ENCODE data around the gene TTC24.

DNA sequence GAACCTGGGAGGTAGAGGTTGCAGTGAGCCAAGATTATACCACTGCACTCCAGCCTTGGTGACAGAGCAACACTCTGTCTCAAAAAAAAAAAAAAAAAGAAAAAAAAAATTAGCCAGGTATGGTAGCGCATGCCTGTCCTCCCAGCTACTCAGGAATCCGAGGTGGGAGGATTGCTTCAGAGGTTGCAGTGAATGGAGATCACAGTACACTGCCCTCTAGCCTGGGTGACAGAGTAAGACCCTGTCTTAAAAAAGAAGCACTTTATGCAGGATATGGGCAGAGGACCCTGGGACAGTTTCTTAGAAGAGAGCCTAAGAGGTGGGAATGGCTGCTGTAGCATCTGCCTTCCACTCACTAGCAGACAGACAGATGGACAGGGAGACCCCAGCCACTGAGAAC is 30.1 kb upstream of the TTC24 start:
- no peak for TF ChIP-seq TSHZ2 (CRISPR knock-in tag; IDR thresholded peaks at IDR 0.05)
- no peak for TF ChIP-seq GLIS3 (CRISPR knock-in tag; IDR thresholded peaks at IDR 0.05)
- TF ChIP-seq TOX (CRISPR knock-in tag; IDR thresholded peaks at IDR 0.05; ENCODE audit: borderline replicate concordance) = no peak
- TF ChIP-seq CSDC2 (CRISPR knock-in tag; IDR thresholded peaks at IDR 0.05) = no peak
- no peak for TF ChIP-seq PPARA (CRISPR knock-in tag; IDR thresholded peaks at IDR 0.05; ENCODE audit: borderline replicate concordance)
- TF ChIP-seq CREB5 (CRISPR knock-in tag; IDR thresholded peaks at IDR 0.05; ENCODE audit: low read depth) = no peak
- TF ChIP-seq ZFP3 (CRISPR knock-in tag; IDR thresholded peaks at IDR 0.05) = no peak
- TF ChIP-seq, protein P1, sequence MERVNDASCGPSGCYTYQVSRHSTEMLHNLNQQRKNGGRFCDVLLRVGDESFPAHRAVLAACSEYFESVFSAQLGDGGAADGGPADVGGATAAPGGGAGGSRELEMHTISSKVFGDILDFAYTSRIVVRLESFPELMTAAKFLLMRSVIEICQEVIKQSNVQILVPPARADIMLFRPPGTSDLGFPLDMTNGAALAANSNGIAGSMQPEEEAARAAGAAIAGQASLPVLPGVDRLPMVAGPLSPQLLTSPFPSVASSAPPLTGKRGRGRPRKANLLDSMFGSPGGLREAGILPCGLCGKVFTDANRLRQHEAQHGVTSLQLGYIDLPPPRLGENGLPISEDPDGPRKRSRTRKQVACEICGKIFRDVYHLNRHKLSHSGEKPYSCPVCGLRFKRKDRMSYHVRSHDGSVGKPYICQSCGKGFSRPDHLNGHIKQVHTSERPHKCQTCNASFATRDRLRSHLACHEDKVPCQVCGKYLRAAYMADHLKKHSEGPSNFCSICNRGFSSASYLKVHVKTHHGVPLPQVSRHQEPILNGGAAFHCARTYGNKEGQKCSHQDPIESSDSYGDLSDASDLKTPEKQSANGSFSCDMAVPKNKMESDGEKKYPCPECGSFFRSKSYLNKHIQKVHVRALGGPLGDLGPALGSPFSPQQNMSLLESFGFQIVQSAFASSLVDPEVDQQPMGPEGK (CRISPR knock-in tag; IDR thresholded peaks at IDR 0.05; ENCODE audit: borderline replicate concordance) = no peak
- TF ChIP-seq CSRNP3 (CRISPR knock-in tag; IDR thresholded peaks at IDR 0.05) = no peak
- TF ChIP-seq ZFP30 (CRISPR knock-in tag; IDR thresholded peaks at IDR 0.05) = no peak
- no peak for TF ChIP-seq ZNF70 (CRISPR knock-in tag; IDR thresholded peaks at IDR 0.05)
- no peak for TF ChIP-seq RARB (CRISPR knock-in tag; IDR thresholded peaks at IDR 0.05)
- no peak for TF ChIP-seq OSR1 (CRISPR knock-in tag; IDR thresholded peaks at IDR 0.05)

All from SK-N-SH treated with all-trans-retinoic acid at 6 μM for 48 hours (cell line).